Naive thymus-derived CD4-positive, alpha-beta T cell (primary cell): ENCODE measurements around the gene CIROP. TPM values are rescaled to one million over a fixed set of nuclear protein-coding genes. Genes with fewer than 3 reads are reported as not detected.

ENCODE experiments used
- ATAC-seq: fragments of 150-1000 bp; cut with Tn5 transposase; 2 replicates; pipeline ENCODE4 v1.10.0; 2021; ENCODE audit warnings: mild to moderate bottlenecking, moderate library complexity
- CTCF ChIA-PET: fragments of 350-600 bp; sonication (Branson Sonifier 250); formaldehyde crosslinking; loops from one replicate; lab custom pipeline; 2021; ENCODE audit warnings: antibody characterized with exemption; lab: Charles Lee
- POLR2A ChIA-PET: fragments of 350-600 bp; sonication (Branson Sonifier 250); formaldehyde crosslinking; loops from one replicate; lab custom pipeline; 2021; ENCODE audit warnings: antibody characterized with exemption, inconsistent platforms; lab: Charles Lee
- DNase-seq, 9 donors: peaks; one replicate each; pipeline versions ENCODE4 v3.0.0 to v3.0.0-alpha.2; 2020 to 2022; ENCODE audit warnings: mixed read lengths in 1 of 9
- H3K27ac ChIP-seq: one replicate; pipeline ENCODE4 v1.7.0; 2013; ENCODE audit warnings: mild to moderate bottlenecking, low read depth, low read length, moderate library complexity
- H3K27me3 ChIP-seq, 2 donors: one replicate each; pipeline ENCODE4 v1.7.0; 2013; ENCODE audit warnings: low read length in 2 of 2, mild to moderate bottlenecking in 2 of 2, moderate library complexity in 2 of 2; ENCODE audit not compliant: control insufficient read depth in 2 of 2, insufficient read depth in 2 of 2
- H3K36me3 ChIP-seq, 3 experiments: 1 replicate in 2 of 3; 2 replicates in 1 of 3; pipeline ENCODE4 v1.7.0; 2013; ENCODE audit warnings: low read length in 3 of 3, mild to moderate bottlenecking in 3 of 3, moderate library complexity in 1 of 3; ENCODE audit not compliant: insufficient read depth in 3 of 3, control insufficient read depth in 2 of 3
- H3K4me1 ChIP-seq, 2 donors: one replicate each; pipeline ENCODE4 v1.7.0; 2013; ENCODE audit warnings: low read length in 2 of 2, mild to moderate bottlenecking in 2 of 2, moderate library complexity in 1 of 2; ENCODE audit not compliant: control insufficient read depth in 2 of 2, insufficient read depth in 2 of 2
- H3K4me3 ChIP-seq: 2 replicates; pipeline ENCODE4 v1.7.0; 2013; ENCODE audit warnings: mild to moderate bottlenecking, low read length
- H3K9me3 ChIP-seq, 3 experiments: 1 replicate in 2 of 3; 2 replicates in 1 of 3; pipeline ENCODE4 v1.7.0; 2013; ENCODE audit warnings: low read length in 3 of 3; ENCODE audit not compliant: control insufficient read depth in 2 of 3
- H3K27ac Mint-ChIP-seq, 9 donors: one replicate each; pipeline ENCODE4 v1.8.0; 2020 to 2022; ENCODE audit warnings: mixed read lengths in 9 of 9, mild to moderate bottlenecking in 8 of 9, moderate library complexity in 5 of 9, inconsistent platforms in 2 of 9
- H3K27me3 Mint-ChIP-seq, 5 donors: one replicate each; pipeline ENCODE4 v1.8.0; 2021 to 2022; ENCODE audit warnings: mixed read lengths in 5 of 5, mild to moderate bottlenecking in 1 of 5
- H3K36me3 Mint-ChIP-seq, 5 donors: one replicate each; pipeline ENCODE4 v1.8.0; 2020 to 2022; ENCODE audit warnings: mixed read lengths in 5 of 5, mild to moderate bottlenecking in 3 of 5, inconsistent platforms in 1 of 5
- H3K4me1 Mint-ChIP-seq, 7 donors: one replicate each; pipeline ENCODE4 v1.8.0; 2020 to 2022; ENCODE audit warnings: mixed read lengths in 7 of 7, mild to moderate bottlenecking in 3 of 7, inconsistent platforms in 1 of 7
- H3K4me3 Mint-ChIP-seq, 10 donors: one replicate each; pipeline ENCODE4 v1.8.0; 2020 to 2022; ENCODE audit warnings: mild to moderate bottlenecking in 10 of 10, mixed read lengths in 10 of 10, moderate library complexity in 6 of 10, inconsistent platforms in 2 of 10
- H3K9me3 Mint-ChIP-seq, 11 donors: one replicate each; pipeline ENCODE4 v1.8.0; 2020 to 2022; ENCODE audit warnings: mixed read lengths in 11 of 11, mild to moderate bottlenecking in 4 of 11, inconsistent platforms in 1 of 11, moderate library complexity in 1 of 11
- intact Hi-C, 2 donors: fragments of 100-400 bp; cut with micrococcal nuclease; formaldehyde crosslinking; loops; one replicate each; pipeline ENCODE4 v1.15.1; 2023
- polyA plus RNA-seq, 2 donors: library from polyadenylated mRNA; unstranded; fragments of 300-500 nt; fragmentation: Illumina TruSeq; gene quantifications; one replicate each; pipeline ENCODE4 v1.2.3, GENCODE V29; 2021
- total RNA-seq, 6 experiments: library from RNA in 5 of 6; stranded (reverse) in 5 of 6; gene quantifications; 1 replicate in 5 of 6; 2 replicates in 1 of 6; pipeline ENCODE4 v1.2.3 and lab custom pipeline; 2021 to 2026

The CIROP gene
- total and polyA plus RNA-seq, 7 experiments from 2014 or later = not detected

DNA sequence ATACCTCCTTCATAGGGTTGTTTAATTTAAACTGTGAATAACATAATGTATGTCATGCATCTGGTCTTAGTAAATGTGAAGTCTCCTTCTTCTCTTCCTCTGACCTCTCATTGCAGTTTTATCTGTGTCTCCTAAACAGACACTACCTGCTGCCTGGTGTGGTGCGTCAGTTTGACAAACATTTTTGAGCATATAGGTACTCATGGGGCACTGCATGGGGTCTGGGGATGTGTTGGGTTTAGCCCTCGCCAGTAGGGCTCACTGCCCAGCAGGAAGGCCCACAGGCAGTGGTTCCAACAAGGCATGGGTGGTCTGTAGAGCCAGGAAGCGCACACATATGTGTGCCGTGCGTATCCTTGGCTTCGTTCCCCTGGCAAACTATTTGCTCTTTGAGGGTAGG is 17.3 kb upstream of the CIROP start:
- Mint-ChIP-seq H3K4me3 (peak overlapping the region in 3 of 10 donors; percentile 20 to 72 (median 66)), H3K27me3 (peaks cover 0 to 5% (median 0%) of the 10 kb centered on the region in 5 donors), H3K36me3 (no peaks in the 10 kb centered on the region), H3K9me3 (peaks cover 0 to 2% (median 0%) of the 10 kb centered on the region in 11 donors), H3K4me1 (peaks cover 26 to 52% (median 46%) of the 10 kb centered on the region in 7 donors), H3K27ac (peak overlapping the region in 3 of 9 donors; percentile 22 to 47 (median 40))
- no peak overlapping the region for H3K27ac ChIP-seq
- H3K4me3 ChIP-seq = no peak overlapping the region
- H3K27me3 ChIP-seq = no peaks in the 10 kb centered on the region
- ATAC-seq (no peak), DNase-seq (no peak)
- intact Hi-C loops = no loop called here
- peaks cover 21 to 41% of the 10 kb centered on the region in 2 donors for H3K4me1 ChIP-seq
- no peaks in the 10 kb centered on the region for H3K9me3 ChIP-seq
- CTCF ChIA-PET = interaction anchor here (0.8 to 9.6 kb wide), 6 partner anchors 8 to 63 kb away, joined by 3 to 250 read pairs (median 4); partner anchors contain the start of genes ACIN1, C14orf119 and SLC7A8
- POLR2A ChIA-PET = interaction anchor here (1.4 to 6.3 kb wide), 4 partner anchors 26 to 199 kb away, joined by 5 to 75 read pairs (median 32); partner anchors contain the start of genes ACIN1, C14orf119, PABPN1 and SLC7A8
- H3K36me3 ChIP-seq = no peaks in the 10 kb centered on the region

GRCh38 chr14:23121361-23121771 is 16.6 kb upstream of the CIROP start:
- Histone ChIP-seq H3K4me3 (no peak overlapping the region), H3K4me1 (peaks cover 21 to 41% of the 10 kb centered on the region in 2 donors), H3K36me3 (no peaks in the 10 kb centered on the region), H3K27me3 (no peaks in the 10 kb centered on the region), H3K27ac (peak overlapping the region; percentile 6), H3K9me3 (no peaks in the 10 kb centered on the region)
- intact Hi-C loops = loop anchor here (1.0 to 2.0 kb wide), 4 partner anchors 27 to 259 kb away; partner anchors contain the start of genes ACIN1 (in 1 of the 2), C14orf119 (in 1 of the 2) and PABPN1 (in 1 of the 2)
- H3K27ac Mint-ChIP-seq = peak overlapping the region in 8 of 9 donors; percentile 53 to 99 (median 95)
- DNase-seq = peak in 1 of 9 donors; percentile 10
- peak overlapping the region; percentile 11 to 87 (median 71) for H3K4me3 Mint-ChIP-seq
- H3K9me3 Mint-ChIP-seq = peaks cover 0 to 2% (median 0%) of the 10 kb centered on the region in 11 donors
- H3K36me3 Mint-ChIP-seq = no peaks in the 10 kb centered on the region
- no peak for ATAC-seq
- H3K27me3 Mint-ChIP-seq = peaks cover 0 to 5% (median 0%) of the 10 kb centered on the region in 5 donors
- ChIA-PET CTCF (interaction anchor here (0.5 to 9.6 kb wide), 24 partner anchors 9 to 259 kb away, joined by 3 to 250 read pairs (median 5); partner anchors contain the start of genes ACIN1, C14orf119 and SLC7A8), POLR2A (interaction anchor here (0.5 to 6.3 kb wide), 9 partner anchors 25 to 200 kb away, joined by 3 to 75 read pairs (median 8); partner anchors contain the start of genes ACIN1, C14orf119, PABPN1 and PPP1R3E)
- peaks cover 26 to 59% (median 48%) of the 10 kb centered on the region in 7 donors for H3K4me1 Mint-ChIP-seq

DNA sequence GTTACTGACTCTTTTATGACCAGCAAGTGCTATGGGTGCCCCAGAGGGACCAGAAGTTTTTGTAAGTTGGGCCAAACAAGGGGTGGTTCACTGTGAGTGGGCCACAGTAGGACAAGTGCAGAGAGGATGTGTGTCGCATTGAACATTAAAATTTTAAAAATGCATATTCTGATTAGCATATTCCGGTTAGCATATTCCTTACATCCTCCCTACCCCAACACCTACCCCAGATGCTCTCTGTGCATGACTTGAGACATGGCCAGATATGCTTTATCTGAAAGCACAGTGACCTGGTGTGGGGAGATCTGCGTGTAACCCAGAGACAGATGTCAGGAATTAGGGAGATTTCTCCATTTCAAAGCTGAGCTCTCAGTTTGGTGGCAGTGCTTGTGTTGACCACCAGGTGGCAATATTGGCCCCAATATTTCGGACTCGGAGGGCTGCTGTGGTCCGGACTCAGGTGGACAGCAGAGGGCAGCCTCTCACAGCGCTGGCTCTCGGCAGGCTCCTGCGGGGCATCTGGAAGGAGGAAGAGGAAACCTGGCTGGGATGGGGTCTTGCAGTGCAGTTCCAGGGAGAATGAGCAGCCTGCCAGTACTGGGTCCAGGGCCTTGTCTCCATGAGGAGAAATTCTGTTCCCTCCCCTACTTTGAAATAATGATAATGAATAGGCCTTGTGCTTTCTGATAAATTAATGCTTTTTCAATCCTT is 15.9 kb upstream of the CIROP start:
- peaks cover 21 to 41% of the 10 kb centered on the region in 2 donors for H3K4me1 ChIP-seq
- H3K4me3 ChIP-seq = peak overlapping the region; percentile 53

GRCh38 chr14:23119363-23120327 is 14.9 kb upstream of the CIROP start:
- Mint-ChIP-seq H3K4me3 (peak overlapping the region; percentile 63 to 87 (median 74)), H3K27ac (peak overlapping the region; percentile 90 to 99 (median 96)), H3K4me1 (peaks cover 30 to 72% (median 48%) of the 10 kb centered on the region in 7 donors), H3K9me3 (peaks cover 0 to 2% (median 0%) of the 10 kb centered on the region in 11 donors), H3K36me3 (no peaks in the 10 kb centered on the region), H3K27me3 (peaks cover 0 to 8% (median 0%) of the 10 kb centered on the region in 5 donors)
- H3K36me3 ChIP-seq = no peaks in the 10 kb centered on the region
- ATAC-seq (peak; percentile 58), DNase-seq (peak; percentile 28 to 74 (median 67))
- ChIA-PET CTCF (interaction anchor here (0.7 to 9.6 kb wide), 25 partner anchors 9 to 260 kb away, joined by 3 to 250 read pairs (median 5); partner anchors contain the start of genes ACIN1, C14orf119 and SLC7A8), POLR2A (interaction anchor here (0.5 to 6.3 kb wide), 19 partner anchors 10 to 837 kb away, joined by 3 to 75 read pairs (median 4); partner anchors contain the start of genes ACIN1, C14orf119, PABPN1 and PPP1R3E)
- H3K27me3 ChIP-seq = no peaks in the 10 kb centered on the region
- no peaks in the 10 kb centered on the region for H3K9me3 ChIP-seq
- peaks cover 21 to 41% of the 10 kb centered on the region in 2 donors for H3K4me1 ChIP-seq
- H3K27ac ChIP-seq = peak overlapping the region; percentile 71
- peak overlapping the region; percentile 53 for H3K4me3 ChIP-seq
- intact Hi-C loops = loop anchor here (1.0 to 2.0 kb wide), 11 partner anchors 24 to 261 kb away; partner anchors contain the start of genes ACIN1 (in 2 of the 2), C14orf119 (in 2 of the 2) and PABPN1 (in 1 of the 2)

More for the DNA sequence above, 15.9 kb upstream of the CIROP start:
- peaks cover 0 to 2% (median 0%) of the 10 kb centered on the region in 11 donors for H3K9me3 Mint-ChIP-seq
- peak; percentile 92 for ATAC-seq
- peaks cover 0 to 5% (median 0%) of the 10 kb centered on the region in 5 donors for H3K27me3 Mint-ChIP-seq
- POLR2A ChIA-PET = interaction anchor here (0.5 to 6.3 kb wide), 15 partner anchors 10 to 200 kb away, joined by 3 to 75 read pairs (median 6); partner anchors contain the start of genes ACIN1, C14orf119, PABPN1 and PPP1R3E
- peak overlapping the region; percentile 71 for H3K27ac ChIP-seq
- peak; percentile 58 to 77 (median 74) for DNase-seq
- CTCF ChIA-PET = interaction anchor here (0.6 to 9.6 kb wide), 36 partner anchors 9 to 259 kb away, joined by 3 to 250 read pairs (median 5); partner anchors contain the start of genes ACIN1, C14orf119 and SLC7A8
- peak overlapping the region; percentile 63 to 87 (median 72) for H3K4me3 Mint-ChIP-seq
- H3K4me1 Mint-ChIP-seq = peaks cover 26 to 65% (median 48%) of the 10 kb centered on the region in 7 donors
- no peaks in the 10 kb centered on the region for H3K27me3 ChIP-seq
- no peaks in the 10 kb centered on the region for H3K9me3 ChIP-seq
- H3K36me3 ChIP-seq = no peaks in the 10 kb centered on the region
- H3K36me3 Mint-ChIP-seq = no peaks in the 10 kb centered on the region
- peak overlapping the region; percentile 90 to 99 (median 96) for H3K27ac Mint-ChIP-seq
- intact Hi-C loops = loop anchor here (1.0 to 2.0 kb wide), 11 partner anchors 25 to 260 kb away; partner anchors contain the start of genes ACIN1 (in 2 of the 2), C14orf119 (in 2 of the 2) and PABPN1 (in 1 of the 2)

GRCh38 chr14:23118506-23119362 is 13.9 kb upstream of the CIROP start, which contains the start of gene CEBPE:
TSS of gene CEBPE (minus strand) at chr14:23119255. CDS start at chr14:23119091, 164 bp downstream.
- no peaks in the 10 kb centered on the region for H3K9me3 ChIP-seq
- Mint-ChIP-seq H3K27ac (peak within 1 kb of the TSS; percentile 90 to 99 (median 96)), H3K4me1 (peaks cover 33 to 77% (median 48%) of the 10 kb centered on the region in 7 donors), H3K9me3 (peaks cover 0 to under 1% (median 0%) of the 10 kb centered on the region in 11 donors), H3K36me3 (no peaks in the 10 kb centered on the region), H3K4me3 (peak within 1 kb of the TSS; percentile 63 to 87 (median 74)), H3K27me3 (peaks cover 0 to 7% (median 0%) of the 10 kb centered on the region in 5 donors)
- no peak for DNase-seq
- peaks cover 21 to 41% of the 10 kb centered on the region in 2 donors for H3K4me1 ChIP-seq
- H3K27ac ChIP-seq = peak within 1 kb of the TSS; percentile 71
- H3K4me3 ChIP-seq = peak within 1 kb of the TSS; percentile 53
- ChIA-PET POLR2A (interaction anchor here (1.0 to 6.3 kb wide), 8 partner anchors 23 to 202 kb away, joined by 3 to 75 read pairs (median 11); partner anchors contain the start of genes ACIN1, C14orf119, PABPN1 and PPP1R3E), CTCF (interaction anchor here (0.6 to 9.6 kb wide), 8 partner anchors 10 to 261 kb away, joined by 3 to 250 read pairs (median 16); partner anchors contain the start of genes ACIN1, C14orf119 and SLC7A8)
- no peaks in the 10 kb centered on the region for H3K36me3 ChIP-seq
- intact Hi-C loops = no loop called here
- H3K27me3 ChIP-seq = no peaks in the 10 kb centered on the region
- peak; percentile 37 for ATAC-seq
